Panc1 (cell line): ENCODE measurements around the gene DNAJC5G. TPM values are rescaled to one million over a fixed set of nuclear protein-coding genes. Genes with fewer than 3 reads are reported as not detected.
"Not testable (repeated sequence)": the region's sequence is repeated elsewhere in the genome, so short reads cannot be mapped to it uniquely, and the experiment has no call there.

Source experiments
- ATAC-seq: fragments of 200-7000 bp; cut with Tn5 transposase; 2 replicates; pipeline ENCODE4 v1.9.1; 2020; ENCODE audit warnings: mild to moderate bottlenecking, moderate library complexity
- BruUV-seq: library from RNA; stranded (reverse); fragments of 400-500 nt; replicated peaks from 2 replicates; lab custom pipeline; 2021; lab: Mats Ljungman, UMichigan
- CTCF ChIA-PET: fragments of 300-600 bp; sonication (Branson Sonifier 250); formaldehyde crosslinking; loops from one replicate; lab custom pipeline; 2022; ENCODE audit warnings: antibody characterized with exemption; lab: Charles Lee
- POLR2A ChIA-PET: fragments of 300-600 bp; sonication (Branson Sonifier 250); formaldehyde crosslinking; loops from one replicate; lab custom pipeline; 2022; ENCODE audit warnings: antibody characterized with exemption; lab: Charles Lee
- DNase-seq: peaks from one replicate; pipeline ENCODE4 v3.0.0-alpha.2; 2010; ENCODE audit warnings: low read depth, low spot score
- H3K27ac ChIP-seq: 2 replicates; pipeline ENCODE4 v1.5.1; 2011; ENCODE audit warnings: mild to moderate bottlenecking, low read length, inconsistent platforms
- H3K27me3 ChIP-seq: fragments of 200-500 bp; sonication (Bioruptor generic); 2 replicates; pipeline ENCODE4 v1.6.0; 2014; ENCODE audit warnings: low read length, inconsistent platforms; ENCODE audit not compliant: control insufficient read depth, insufficient read depth
- H3K36me3 ChIP-seq: fragments of 200-500 bp; sonication (Bioruptor generic); 2 replicates; pipeline ENCODE4 v1.5.1; 2014; ENCODE audit warnings: inconsistent platforms, mild to moderate bottlenecking, low read length, moderate library complexity; ENCODE audit not compliant: control insufficient read depth, insufficient read depth
- H3K4me1 ChIP-seq: 2 replicates; pipeline ENCODE4 v1.5.1; 2011; ENCODE audit warnings: inconsistent platforms, mild to moderate bottlenecking, low read length, moderate library complexity; ENCODE audit not compliant: control insufficient read depth, insufficient read depth
- H3K4me3 ChIP-seq, 2 experiments: 2 replicates each; pipeline ENCODE4 v1.5.1; 2011 to 2012; ENCODE audit warnings: low read depth in 2 of 2, low read length in 2 of 2, mild to moderate bottlenecking in 2 of 2, inconsistent platforms in 1 of 2, moderate library complexity in 1 of 2
- H3K9me3 ChIP-seq: fragments of 200-500 bp; sonication (Bioruptor generic); 2 replicates; pipeline ENCODE4 v1.5.1; 2014; ENCODE audit warnings: low read depth, mild to moderate bottlenecking, inconsistent platforms, low read length, moderate library complexity; ENCODE audit not compliant: control insufficient read depth, insufficient read depth
- CTCF ChIP-seq: fragments of 450-650 bp; IDR thresholded peaks from 2 replicates; pipeline ENCODE4 v1.5.1; 2017; ENCODE audit warnings: mild to moderate bottlenecking
- POLR2AphosphoS5 ChIP-seq: IDR thresholded peaks from 2 replicates; pipeline ENCODE4 v1.6.1; 2012; ENCODE audit warnings: mild to moderate bottlenecking, low read depth, low read length, moderate library complexity
- REST ChIP-seq, 2 experiments: IDR thresholded peaks; 2 replicates each; pipeline ENCODE4 v1.6.1; 2011 to 2012; ENCODE audit warnings: low read depth in 2 of 2, control low read depth in 1 of 2, low read length in 1 of 2, mild to moderate bottlenecking in 1 of 2, moderate library complexity in 1 of 2; ENCODE audit not compliant: insufficient read depth in 1 of 2
- SIN3A ChIP-seq: IDR thresholded peaks from 2 replicates; pipeline ENCODE4 v1.6.1; 2012; ENCODE audit warnings: low read depth, mild to moderate bottlenecking, low read length, moderate library complexity, borderline replicate concordance; ENCODE audit not compliant: insufficient read depth
- TCF7L2 ChIP-seq: IDR thresholded peaks from 2 replicates; pipeline ENCODE4 v1.6.1; 2011; ENCODE audit warnings: mild to moderate bottlenecking, low read depth, low read length, inconsistent platforms
- in situ Hi-C: cut with HindIII; loops from 2 replicates; pipeline ENCODE4 v1.10.0; 2016; ENCODE audit warnings: low sequenced_read_pairs, low pct_unique_long_range_greater_than_20kb
- intact Hi-C: fragments of 100-400 bp; cut with micrococcal nuclease; formaldehyde crosslinking; loops from one replicate; pipeline ENCODE4 v1.10.0; 2022; ENCODE audit not compliant: unreplicated experiment
- total RNA-seq: library from RNA; stranded (reverse); gene quantifications from one replicate; pipeline ENCODE4 v1.2.1, GENCODE V29; 2021; ENCODE audit not compliant: unreplicated experiment

The DNAJC5G gene
- total RNA-seq, 1 experiment from 2014 or later, result not detected

GRCh38 chr2:27265536-27265870 lies 9.7 kb upstream of the DNAJC5G start:
- ATAC-seq (no peak), DNase-seq (no peak)
- BruUV-seq, result no TSS peak
- Histone ChIP-seq H3K36me3 (no peaks in the 10 kb centered on the region), H3K4me1 (peaks cover 7% of the 10 kb centered on the region), H3K9me3 (no peaks in the 10 kb centered on the region), H3K27me3 (peaks cover 29% of the 10 kb centered on the region), H3K4me3 (no peak overlapping the region), H3K27ac (no peak overlapping the region)
- in situ Hi-C loops (no loop called here), intact Hi-C loops (no loop called here)
- ChIA-PET CTCF (interaction anchor here (0.6 to 2.0 kb wide), 2 partner anchors 14 to 18 kb away, joined by 4 read pairs; no protein-coding TSS in a partner anchor), POLR2A (no interaction called here)
- TF ChIP-seq CTCF (no peak), REST (IDR thresholded peaks at IDR 0.05; ENCODE audit: insufficient read depth in 1 of 2, low read depth in 2 of 2, low read length in 1 of 2) (no peak), POLR2AphosphoS5 (no peak), SIN3A (no peak), TCF7L2 (no peak)

DNA sequence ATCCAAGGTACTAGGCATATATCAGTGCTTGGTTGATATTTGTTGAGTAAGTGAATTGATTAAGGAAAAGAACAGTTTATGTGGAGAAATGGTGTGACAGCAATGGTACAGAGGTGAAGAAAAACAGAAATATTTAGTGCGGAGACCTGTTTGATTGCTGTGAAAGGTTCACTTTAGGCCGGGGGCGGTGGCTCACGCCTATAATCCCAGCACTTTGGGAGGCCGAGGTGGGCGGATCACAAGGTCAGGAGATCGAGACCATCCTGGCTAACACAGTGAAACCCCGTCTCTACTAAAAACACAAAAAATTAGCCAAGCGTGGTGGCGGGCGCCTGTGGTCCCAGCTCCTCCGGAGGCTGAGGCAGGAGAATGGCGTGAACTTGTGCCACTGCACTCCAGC lies 6.9 kb upstream of the DNAJC5G start:
- ATAC-seq, H3K27ac ChIP-seq, H3K4me3 ChIP-seq, in situ Hi-C loops, BruUV-seq, POLR2A ChIA-PET, DNase-seq, H3K36me3 ChIP-seq, H3K4me1 ChIP-seq, H3K9me3 ChIP-seq, intact Hi-C loops, CTCF ChIA-PET: not testable (repeated sequence)
- peaks cover 17% of the 10 kb centered on the region for H3K27me3 ChIP-seq

DNA sequence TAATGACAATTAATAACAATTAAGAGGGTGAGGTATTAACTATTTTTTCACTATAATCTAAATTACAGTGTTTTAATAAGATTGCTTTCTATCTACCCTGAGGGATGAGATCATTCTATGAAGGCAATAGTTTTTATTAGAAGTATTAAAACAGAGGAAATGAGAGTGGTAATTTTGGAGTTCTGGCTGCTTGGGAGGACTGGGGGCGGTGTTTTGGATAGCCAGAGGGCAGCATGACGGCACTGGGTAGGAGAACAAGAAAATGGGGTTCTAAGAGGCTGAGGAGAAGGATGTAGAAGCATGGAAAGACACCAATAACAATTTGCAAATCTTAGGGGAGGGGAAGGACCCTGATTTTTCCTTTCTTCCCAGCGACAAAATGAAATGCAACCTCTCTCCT lies 5.1 kb upstream of the DNAJC5G start:
- in situ Hi-C loops (no loop called here), intact Hi-C loops (no loop called here)
- H3K27me3 ChIP-seq, result peaks cover 7% of the 10 kb centered on the region; the same call in 1 of the 2 replicates
- H3K27ac ChIP-seq, result no peak overlapping the region
- no peak overlapping the region for H3K4me3 ChIP-seq
- TF ChIP-seq POLR2AphosphoS5 (no peak), TCF7L2 (no peak), CTCF (no peak), REST (IDR thresholded peaks at IDR 0.05; ENCODE audit: insufficient read depth in 1 of 2, low read depth in 2 of 2, low read length in 1 of 2) (no peak), SIN3A (no peak)
- H3K4me1 ChIP-seq, result no peaks in the 10 kb centered on the region
- H3K36me3 ChIP-seq, result no peaks in the 10 kb centered on the region
- no peak for ATAC-seq
- no peaks in the 10 kb centered on the region for H3K9me3 ChIP-seq
- BruUV-seq, result no TSS peak
- no peak for DNase-seq
- POLR2A ChIA-PET, result no interaction called here
- CTCF ChIA-PET, result interaction anchor here (0.7 to 1.0 kb wide), 2 partner anchors 10 to 96 kb away, joined by 3 read pairs; no protein-coding TSS in a partner anchor
